HG02642 (cell line): Measurements from ENCODE around the gene UBIAD1.
A peak's percentile ranks its signal among the peaks of the same experiment; 100 is the strongest.

Source experiments
- ATAC-seq: cut with Tn5 transposase; IDR thresholded peaks from one replicate; pipeline ENCODE4 v1.9.1; 2021; ENCODE audit warnings: mild to moderate bottlenecking; ENCODE audit not compliant: unreplicated experiment, poor library complexity

UBIAD1 gene

GRCh38 chr1:11334821-11335220, 61.8 kb downstream of the UBIAD1 start:
- ATAC-seq, result no peak

GRCh38 chr1:11335417-11336056, 62.5 kb downstream of the UBIAD1 start:
- peak; percentile 76 for ATAC-seq

GRCh38 chr1:11337580-11338073, 64.6 kb downstream of the UBIAD1 start:
- no peak for ATAC-seq
